H1 (cell line): ENCODE results near the gene TRDMT1. TPM values are rescaled to one million over a fixed set of nuclear protein-coding genes. Genes with fewer than 3 reads are reported as not detected.

ENCODE experiments used
- CTCF ChIA-PET: fragments of 300-600 bp; sonication (Branson Sonifier 250); formaldehyde crosslinking; loops from one replicate; lab custom pipeline; 2021; ENCODE audit not compliant: partially characterized antibody; lab: Charles Lee
- POLR2A ChIA-PET: fragments of 300-600 bp; sonication (Branson Sonifier 250); formaldehyde crosslinking; loops from one replicate; lab custom pipeline; 2021; ENCODE audit warnings: inconsistent platforms; ENCODE audit not compliant: partially characterized antibody; lab: Charles Lee
- DNase-seq, 2 experiments: peaks; one replicate each; pipeline versions ENCODE4 v3.0.0 to v3.0.0-alpha.2; 2010 to 2022; ENCODE audit warnings: low spot score in 2 of 2, low read depth in 1 of 2, mixed read lengths in 1 of 2
- FAIRE-seq: peaks from 2 replicates; lab custom pipeline; 2011; peaks lifted over from hg19 to GRCh38; lab: Jason Lieb, UNC
- H2AFZ ChIP-seq: 2 replicates; pipeline ENCODE4 v1.8.1; 2012; ENCODE audit warnings: low read length, inconsistent platforms
- H2AK5ac ChIP-seq: 2 replicates; pipeline ENCODE4 v1.6.1; 2013; ENCODE audit warnings: low read depth, low read length
- H2BK120ac ChIP-seq: replicated peaks from 2 replicates; pipeline ENCODE3; 2013; ENCODE audit warnings: low read depth, low read length, inconsistent platforms
- H2BK12ac ChIP-seq: 2 replicates; pipeline ENCODE4 v1.6.1; 2013; ENCODE audit warnings: low read depth, low read length
- H2BK15ac ChIP-seq: 2 replicates; pipeline ENCODE4 v1.6.1; 2013; ENCODE audit warnings: low read length
- H2BK20ac ChIP-seq: 2 replicates; pipeline ENCODE4 v1.6.1; 2013; ENCODE audit warnings: low read length
- H2BK5ac ChIP-seq: 2 replicates; pipeline ENCODE4 v1.6.1; 2013; ENCODE audit warnings: low read depth, low read length
- H3K14ac ChIP-seq: 2 replicates; pipeline ENCODE4 v1.6.1; 2013; ENCODE audit warnings: inconsistent platforms; ENCODE audit not compliant: insufficient read length
- H3K18ac ChIP-seq: 2 replicates; pipeline ENCODE4 v1.6.1; 2013; ENCODE audit warnings: low read length; ENCODE audit errors: extremely low read depth
- H3K23ac ChIP-seq: 2 replicates; pipeline ENCODE4 v1.6.1; 2013; ENCODE audit warnings: inconsistent platforms; ENCODE audit not compliant: insufficient read length
- H3K23me2 ChIP-seq: 2 replicates; pipeline ENCODE4 v1.6.1; 2013; ENCODE audit warnings: low read depth, low read length
- H3K27ac ChIP-seq: 2 replicates; pipeline ENCODE4 v1.6.1; 2011; ENCODE audit warnings: low read depth, low read length, inconsistent platforms
- H3K27me3 ChIP-seq, 4 experiments: replicated peaks in 1 of 4; 1 replicate in 1 of 4; 2 replicates in 3 of 4; pipeline versions ENCODE4 v1.6.1 to v1.8.1; 2011 to 2013; ENCODE audit warnings: low read length in 3 of 4, mild to moderate bottlenecking in 3 of 4, inconsistent platforms in 2 of 4, mixed read lengths in 2 of 4, moderate library complexity in 1 of 4; ENCODE audit not compliant: control insufficient read depth in 3 of 4, insufficient read depth in 3 of 4; ENCODE audit errors: extremely low read depth in 1 of 4
- H3K36me3 ChIP-seq, 4 experiments: 2 replicates each; pipeline versions ENCODE4 v1.6.1 to v1.8.1; 2011 to 2013; ENCODE audit warnings: mild to moderate bottlenecking in 4 of 4, low read length in 3 of 4, moderate library complexity in 2 of 4, control low read depth in 1 of 4, inconsistent platforms in 1 of 4; ENCODE audit not compliant: insufficient read depth in 4 of 4, control insufficient read depth in 2 of 4
- H3K4ac ChIP-seq: replicated peaks from 2 replicates; pipeline ENCODE3; 2013; ENCODE audit warnings: low read length, low read depth, mixed read lengths, inconsistent platforms; ENCODE audit not compliant: insufficient read length
- H3K4me1 ChIP-seq, 4 experiments: replicated peaks in 1 of 4; 1 replicate in 1 of 4; 2 replicates in 3 of 4; pipeline versions ENCODE4 v1.6.1 to v1.8.1; 2011 to 2013; ENCODE audit warnings: low read length in 3 of 4, inconsistent platforms in 2 of 4, mixed read lengths in 1 of 4; ENCODE audit not compliant: insufficient read depth in 4 of 4, control insufficient read depth in 3 of 4
- H3K4me2 ChIP-seq, 2 experiments: 2 replicates each; pipeline versions ENCODE4 v1.6.1 to v1.8.1; 2011 to 2013; ENCODE audit warnings: low read depth in 2 of 2, low read length in 2 of 2, control low read depth in 1 of 2, inconsistent platforms in 1 of 2, mild to moderate bottlenecking in 1 of 2; ENCODE audit not compliant: insufficient read depth in 1 of 2
- H3K4me3 ChIP-seq, 4 experiments: fragments of 200-600, 300-600 bp in 1 of 4; sonication (generic), shearing (Covaris generic), sonication (Bioruptor Twin) in 1 of 4; 2 replicates each; pipeline versions ENCODE4 v1.5.1 to v1.8.1; 2011 to 2016; ENCODE audit warnings: low read length in 4 of 4, low read depth in 3 of 4, control low read depth in 2 of 4, inconsistent platforms in 2 of 4, mild to moderate bottlenecking in 2 of 4, mixed read lengths in 1 of 4, moderate library complexity in 1 of 4; ENCODE audit not compliant: insufficient read depth in 2 of 4; ENCODE audit errors: extremely low read depth in 1 of 4
- H3K56ac ChIP-seq: replicated peaks from 2 replicates; pipeline ENCODE3; 2013; ENCODE audit warnings: low read depth, mild to moderate bottlenecking, mixed read lengths, low read length, inconsistent platforms; ENCODE audit not compliant: insufficient read length
- H3K79me1 ChIP-seq: 2 replicates; pipeline ENCODE4 v1.6.1; 2013; ENCODE audit warnings: low read depth, low read length, control low read depth
- H3K79me2 ChIP-seq, 2 experiments: 2 replicates each; pipeline versions ENCODE4 v1.6.1 to v1.8.1; 2012 to 2013; ENCODE audit warnings: low read length in 2 of 2, mild to moderate bottlenecking in 2 of 2, inconsistent platforms in 1 of 2; ENCODE audit not compliant: insufficient read depth in 2 of 2, control insufficient read depth in 1 of 2
- H3K9ac ChIP-seq, 4 experiments: replicated peaks in 1 of 4; 1 replicate in 1 of 4; 2 replicates in 3 of 4; pipeline versions ENCODE4 v1.6.1 to v1.8.1; 2011 to 2013; ENCODE audit warnings: low read depth in 3 of 4, low read length in 3 of 4, control low read depth in 2 of 4, mild to moderate bottlenecking in 2 of 4, moderate library complexity in 2 of 4, inconsistent platforms in 1 of 4; ENCODE audit errors: extremely low read depth in 1 of 4
- H3K9me3 ChIP-seq, 2 experiments: 2 replicates each; pipeline versions ENCODE4 v1.6.1 to v1.8.1; 2012 to 2013; ENCODE audit warnings: mild to moderate bottlenecking in 2 of 2, moderate library complexity in 2 of 2, control low read depth in 1 of 2, inconsistent platforms in 1 of 2, low read depth in 1 of 2, low read length in 1 of 2, mixed read lengths in 1 of 2; ENCODE audit not compliant: insufficient read depth in 2 of 2
- H4K20me1 ChIP-seq, 2 experiments: replicated peaks in 1 of 2; 2 replicates each; pipeline versions ENCODE3 to v1.8.1; 2011 to 2013; ENCODE audit warnings: inconsistent platforms in 2 of 2, low read length in 2 of 2, mild to moderate bottlenecking in 1 of 2; ENCODE audit not compliant: insufficient read depth in 2 of 2, control insufficient read depth in 1 of 2
- H4K5ac ChIP-seq: 2 replicates; pipeline ENCODE4 v1.6.1; 2013; ENCODE audit warnings: low read length, low read depth, mixed read lengths, inconsistent platforms; ENCODE audit not compliant: insufficient read length
- H4K8ac ChIP-seq: 2 replicates; pipeline ENCODE4 v1.8.0; 2013; ENCODE audit warnings: mild to moderate bottlenecking, moderate library complexity, low read length, inconsistent platforms; ENCODE audit not compliant: insufficient read depth; ENCODE audit errors: extremely low read depth
- H4K91ac ChIP-seq: replicated peaks from 2 replicates; pipeline ENCODE3; 2013; ENCODE audit warnings: low read length, mixed read lengths, inconsistent platforms; ENCODE audit not compliant: insufficient read length
- CBX5 ChIP-seq: fragments of 300-800, 300-1000 bp; sonication (generic); IDR thresholded peaks from 2 replicates; pipeline ENCODE4 v1.7.1; 2016; ENCODE audit warnings: antibody characterized with exemption, low read length, low read depth
- CBX8 ChIP-seq: fragments of 300-800, 300-1000 bp; sonication (generic); IDR thresholded peaks from 2 replicates; pipeline ENCODE4 v1.7.1; 2016; ENCODE audit warnings: low read depth, low read length, borderline replicate concordance
- EGR1 ChIP-seq: IDR thresholded peaks from 2 replicates; pipeline ENCODE4 v1.6.1; 2011; ENCODE audit warnings: low read depth, low read length, borderline replicate concordance
- RAD21 ChIP-seq, 2 experiments: IDR thresholded peaks in 1 of 2; conservative IDR thresholded peaks in 1 of 2; 2 replicates each; pipeline ENCODE4 v1.6.1; 2011; ENCODE audit warnings: low read depth in 2 of 2, low read length in 2 of 2, improper control_type of control experiment in 1 of 2, inconsistent platforms in 1 of 2, mild to moderate bottlenecking in 1 of 2, moderate library complexity in 1 of 2
- ZNF274 ChIP-seq: IDR thresholded peaks from 2 replicates; pipeline ENCODE4 v1.7.0; 2012; ENCODE audit warnings: low read length, borderline replicate concordance; ENCODE audit errors: extremely low read depth
- WGBS, 2 experiments: shearing (Covaris generic) in 1 of 2; methylation state at CpG; one replicate each; pipeline versions ENCODE4 v1.1.6 to v1.1.7; 2013 to 2015; ENCODE audit warnings: low lambda C conversion rate in 2 of 2, mixed read lengths in 2 of 2, inconsistent platforms in 1 of 2, low coverage in 1 of 2, missing lambda C conversion rate in 1 of 2; ENCODE audit not compliant: insufficient replicate concordance in 2 of 2, insufficient coverage in 1 of 2, insufficient read length in 1 of 2; ENCODE audit errors: extremely low coverage in 1 of 2, missing lambda C conversion rate in 1 of 2; 5-methylcytosine and 5-hydroxymethylcytosine counted together
- polyA plus RNA-seq, 7 experiments: library from polyadenylated mRNA; depleted of rRNA in 3 of 7; stranded (reverse) in 5 of 7; unstranded in 2 of 7; fragments of >200 nt in 5 of 7; fragments of 200-250 nt in 2 of 7; gene quantifications; 1 replicate in 5 of 7; 2 replicates in 1 of 7; 4 replicates in 1 of 7; pipeline versions ENCODE4 v1.2.1 to v1.2.3, GENCODE V29; 2011 to 2013; ENCODE audit warnings: missing spikeins in 2 of 7, mixed read lengths in 2 of 7
- total RNA-seq: library from RNA; stranded (reverse); fragmentation: NEBNext Ultra II Directional; extraction: Animal tissue kit (Norgen Biotek cat#: 25700); gene quantifications from 2 replicates; pipeline ENCODE4 v1.2.1, GENCODE V29; 2021
- TF ChIP-seq, protein P1 (sequence below): IDR thresholded peaks from 2 replicates; pipeline ENCODE4 v1.6.1; 2011; ENCODE audit warnings: low read depth, mild to moderate bottlenecking, low read length; ENCODE audit not compliant: insufficient read depth

TRDMT1 gene
- total and polyA plus RNA-seq, 2 of the 8 experiments (the other 6 are each of a cell fraction or from before 2014, with no cell fraction given): 7.4 to 21.4 TPM

DNA sequence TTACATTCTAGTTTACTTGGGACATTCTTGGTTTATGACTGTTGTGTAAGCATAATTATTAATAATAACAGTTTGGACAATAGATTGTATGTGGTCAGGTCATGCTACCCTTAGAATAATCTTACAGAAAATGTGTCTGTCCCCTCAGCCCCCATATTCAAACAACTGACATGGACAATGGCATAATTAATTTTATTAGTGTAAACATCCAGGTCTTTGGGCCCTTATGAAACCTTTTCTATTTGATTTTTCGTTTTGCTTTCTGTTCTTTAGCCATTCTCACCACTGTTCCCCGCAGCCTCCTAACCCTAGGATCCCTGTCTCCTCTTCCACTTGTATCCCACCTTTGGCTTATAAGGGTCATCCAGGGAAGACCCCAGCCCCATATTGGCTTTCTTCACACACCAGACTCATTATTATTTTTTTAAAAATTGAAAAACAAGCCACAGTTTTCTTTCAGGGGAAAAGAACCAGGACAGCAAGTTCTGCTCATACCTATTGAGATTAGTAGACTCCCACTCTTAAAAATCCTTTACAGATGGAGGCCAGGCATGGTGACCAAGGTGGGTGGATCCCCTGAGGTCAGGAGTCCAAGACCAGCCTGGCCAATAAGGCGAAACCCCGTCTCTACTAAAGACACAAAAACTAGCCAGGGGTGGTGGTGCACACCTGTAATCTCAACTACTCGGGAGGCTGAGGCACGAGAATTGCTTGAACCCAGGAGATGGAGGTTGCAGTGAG lies 38.0 kb upstream of the TRDMT1 start:
- TF ChIP-seq ZNF274 (no peak), EGR1 (no peak), CBX5 (no peak), RAD21 (IDR thresholded peaks at IDR 0.05 in 1 of 2, conservative IDR thresholded peaks at IDR 0.05 in 1 of 2; ENCODE audit: low read depth in 2 of 2, low read length in 2 of 2) (no peak), CBX8 (no peak)
- TF ChIP-seq, protein P1, sequence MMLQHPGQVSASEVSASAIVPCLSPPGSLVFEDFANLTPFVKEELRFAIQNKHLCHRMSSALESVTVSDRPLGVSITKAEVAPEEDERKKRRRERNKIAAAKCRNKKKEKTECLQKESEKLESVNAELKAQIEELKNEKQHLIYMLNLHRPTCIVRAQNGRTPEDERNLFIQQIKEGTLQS: no peak
- H2AFZ ChIP-seq: no peak overlapping the region
- H3K9me3 ChIP-seq: no peaks in the 10 kb centered on the region
- H3K4me3 ChIP-seq: no peak overlapping the region
- H3K18ac ChIP-seq: no peak overlapping the region
- CTCF ChIA-PET: interaction anchor here (0.6 to 1.4 kb wide), 2 partner anchors 9 to 17 kb away, joined by 3 to 5 read pairs; no protein-coding TSS in a partner anchor
- no peaks in the 10 kb centered on the region for H3K79me1 ChIP-seq
- DNase-seq (no peak), FAIRE-seq (no peak)
- no peaks in the 10 kb centered on the region for H3K79me2 ChIP-seq
- no peak overlapping the region for H3K27ac ChIP-seq
- H3K56ac ChIP-seq: no peak overlapping the region
- H4K20me1 ChIP-seq: no peaks in the 10 kb centered on the region
- H2BK120ac ChIP-seq: no peak overlapping the region
- 91% methylated on average over 6 of the region's 6 CpGs; no CpG with 5 or more reads in 1 of the 2 experiments for WGBS, 2 experiments
- no peak overlapping the region for H4K91ac ChIP-seq
- H4K8ac ChIP-seq: no peak overlapping the region
- H3K36me3 ChIP-seq: peaks cover 2 to 34% (median 29%) of the 10 kb centered on the region in 4 experiments; a peak in 7 of 8 replicates
- no peak overlapping the region for H3K14ac ChIP-seq
- no peak overlapping the region for H3K23ac ChIP-seq
- no peaks in the 10 kb centered on the region for H3K23me2 ChIP-seq
- H4K5ac ChIP-seq: no peak overlapping the region
- no peak overlapping the region for H2BK5ac ChIP-seq
- no peak overlapping the region for H2BK15ac ChIP-seq
- POLR2A ChIA-PET: no interaction called here
- H3K4me2 ChIP-seq: no peak overlapping the region
- no peak overlapping the region for H3K4ac ChIP-seq
- H2BK20ac ChIP-seq: no peak overlapping the region
- H2AK5ac ChIP-seq: no peak overlapping the region
- no peaks in the 10 kb centered on the region for H3K4me1 ChIP-seq
- no peak overlapping the region for H2BK12ac ChIP-seq
- H3K27me3 ChIP-seq: no peaks in the 10 kb centered on the region
- H3K9ac ChIP-seq: no peak overlapping the region
